ENCODE data around the gene RXFP4.

Gene RXFP4

DNA sequence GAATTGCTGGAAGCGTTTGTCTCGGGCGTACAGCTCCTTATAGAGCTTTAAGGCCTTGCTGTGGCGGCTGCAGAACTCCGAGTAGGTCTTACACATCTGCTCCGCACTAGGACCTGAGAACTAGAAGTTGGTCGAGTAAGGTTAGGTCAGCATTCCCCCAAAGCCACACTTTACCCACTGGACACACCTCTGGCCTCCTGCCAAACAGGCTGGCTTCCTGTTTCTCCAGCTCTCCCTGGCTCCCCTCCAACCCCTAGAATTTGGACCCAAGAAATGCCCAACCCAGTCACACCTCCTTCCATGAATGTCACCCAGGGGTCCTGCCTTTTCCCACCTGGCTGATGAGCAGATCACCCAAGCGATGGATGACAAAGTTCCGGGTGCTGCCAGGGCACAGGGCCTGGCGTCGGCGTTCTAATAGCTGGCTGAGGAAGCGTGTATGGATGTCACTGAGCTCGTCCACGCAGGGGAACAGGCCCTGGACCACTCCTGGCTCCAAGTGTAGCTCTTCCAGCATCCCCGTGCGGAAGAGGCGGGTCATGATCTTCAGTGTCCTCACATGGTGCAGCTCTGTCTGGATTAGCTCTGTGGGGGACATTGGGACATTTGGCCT, 21.3 kb downstream of the RXFP4 start:
- DNase-seq, result no peak

DNA sequence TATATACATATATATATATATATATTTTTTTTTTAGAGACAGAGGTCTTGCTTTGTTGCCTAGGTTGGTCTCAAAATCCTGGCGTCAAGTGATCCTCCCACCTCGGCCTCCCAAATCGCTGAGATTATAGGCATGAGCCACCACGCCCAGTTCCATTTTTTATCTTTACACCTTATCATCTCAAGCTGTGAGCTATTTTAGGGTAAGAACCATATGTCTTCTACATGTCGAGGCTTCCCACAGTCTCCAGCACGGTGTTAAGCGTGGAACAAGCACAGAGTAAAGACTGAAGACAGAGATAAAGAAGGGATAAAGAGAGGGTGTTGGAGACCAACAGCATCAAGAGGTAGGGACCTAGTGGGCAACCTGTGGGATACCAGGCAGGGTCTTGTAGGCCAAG, 22.8 kb downstream of the RXFP4 start:
- no peak for DNase-seq

DNA sequence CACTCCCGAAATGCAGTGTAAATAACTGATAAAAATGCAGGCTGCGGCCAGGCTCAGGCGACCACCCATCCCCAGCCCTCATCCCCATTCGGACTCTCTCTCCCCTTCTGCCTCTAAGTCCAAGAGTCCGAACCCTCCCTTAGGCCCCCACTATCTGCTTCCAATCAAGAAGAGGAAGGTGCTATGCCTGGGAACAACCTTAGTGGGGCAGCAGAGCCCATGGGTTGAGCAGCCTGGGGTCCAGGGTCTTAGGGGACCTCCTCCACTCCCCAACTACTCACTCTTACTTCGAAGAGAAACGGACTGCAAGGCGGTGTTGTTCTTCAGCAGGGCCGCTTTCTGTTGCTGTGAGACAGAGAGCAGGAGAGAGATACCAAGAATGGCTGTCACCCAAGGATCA, 24.7 kb downstream of the RXFP4 start:
- DNase-seq, result no peak

DNA sequence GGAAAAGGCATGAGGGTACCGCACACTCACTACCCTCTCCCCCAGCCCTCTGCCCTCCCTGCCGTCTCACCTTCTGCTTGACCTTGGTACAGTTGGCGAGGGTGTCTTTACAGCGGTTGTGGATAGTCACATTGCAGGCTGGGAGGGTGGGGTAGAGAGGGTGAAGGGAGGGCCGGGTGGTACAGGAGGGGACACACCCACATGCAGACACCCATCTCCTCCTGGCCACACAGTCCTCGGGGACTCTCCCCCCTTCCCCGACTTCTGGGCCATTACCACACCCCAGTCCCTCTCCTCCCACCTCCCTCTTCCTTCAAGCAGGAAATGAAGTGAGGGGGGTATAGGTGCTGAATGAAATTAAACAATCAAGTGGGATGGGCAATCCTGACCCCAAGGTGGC, 25.3 kb downstream of the RXFP4 start:
- no peak for DNase-seq

DNA sequence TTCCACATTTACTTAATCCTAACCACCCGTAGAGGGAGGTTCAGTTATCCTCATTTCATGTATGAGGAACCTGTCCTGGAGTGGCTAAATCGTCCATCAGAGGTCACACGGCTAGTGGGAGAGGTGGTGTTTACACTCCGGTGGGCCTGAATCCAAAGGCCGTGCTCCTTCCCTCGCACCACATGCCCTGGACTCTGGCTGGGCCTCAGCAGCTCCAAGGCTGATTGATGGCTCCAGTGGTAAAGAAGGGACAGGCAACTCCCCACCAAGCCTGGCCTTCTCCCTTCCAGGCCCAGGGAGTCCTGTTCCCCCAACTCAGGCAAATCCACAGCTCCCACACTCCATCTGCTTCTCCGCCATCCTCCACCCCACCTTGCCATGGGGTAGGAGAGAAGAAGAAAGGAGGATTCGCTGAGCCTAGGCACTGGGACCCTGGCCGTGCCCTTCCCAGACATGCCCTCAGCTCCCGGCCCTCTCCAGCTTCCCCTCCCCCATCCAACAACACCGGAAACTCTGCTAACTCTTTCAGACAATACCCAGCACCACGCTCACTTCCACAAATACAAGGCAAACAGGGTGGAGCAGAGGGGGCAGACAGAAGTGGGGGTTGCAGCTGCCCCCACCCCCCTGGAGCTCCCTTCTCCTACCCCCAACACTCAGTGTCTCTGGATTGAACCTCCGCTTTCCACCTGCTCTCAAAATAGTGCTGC, 26.1 kb downstream of the RXFP4 start:
- DNase-seq, result peak; percentile 25

DNA sequence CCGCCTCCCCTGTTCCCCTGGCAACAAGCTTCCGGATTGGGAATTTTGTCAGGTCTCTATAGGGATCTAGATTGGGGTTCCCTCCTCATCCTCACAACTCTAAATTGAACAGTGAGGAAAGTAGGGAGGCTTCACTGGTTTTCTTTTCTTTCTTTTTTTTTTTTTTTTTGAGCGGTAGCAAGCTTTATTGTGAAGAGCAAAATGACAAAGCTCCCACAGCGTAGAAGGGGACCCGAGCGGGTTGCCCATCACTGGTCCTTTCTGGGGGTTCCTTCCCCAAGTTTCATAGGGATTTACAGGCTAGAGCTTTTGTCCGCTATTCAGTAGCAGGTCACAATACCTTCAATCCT, 26.6 kb downstream of the RXFP4 start:
- no peak for DNase-seq

DNA sequence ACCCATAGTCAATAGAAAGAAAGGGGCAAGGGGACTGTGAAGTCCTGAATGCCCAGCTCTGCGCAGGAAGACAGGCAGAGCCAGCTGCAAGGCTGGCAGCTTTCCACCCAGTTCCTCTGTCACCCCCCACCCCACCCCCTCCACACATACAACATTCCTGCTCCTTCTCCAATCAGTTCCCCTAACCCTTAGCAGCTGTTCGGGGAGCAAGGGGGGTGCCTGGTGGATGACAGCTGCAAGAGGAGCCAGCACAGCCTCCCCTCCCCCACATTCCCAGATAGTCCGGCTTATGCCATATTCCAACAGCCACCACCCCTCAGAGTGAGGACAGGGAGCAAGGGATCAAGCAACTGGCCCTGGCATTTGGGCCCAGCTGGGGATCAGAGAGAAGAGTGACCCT, 27.2 kb downstream of the RXFP4 start:
- no peak for DNase-seq

DNA sequence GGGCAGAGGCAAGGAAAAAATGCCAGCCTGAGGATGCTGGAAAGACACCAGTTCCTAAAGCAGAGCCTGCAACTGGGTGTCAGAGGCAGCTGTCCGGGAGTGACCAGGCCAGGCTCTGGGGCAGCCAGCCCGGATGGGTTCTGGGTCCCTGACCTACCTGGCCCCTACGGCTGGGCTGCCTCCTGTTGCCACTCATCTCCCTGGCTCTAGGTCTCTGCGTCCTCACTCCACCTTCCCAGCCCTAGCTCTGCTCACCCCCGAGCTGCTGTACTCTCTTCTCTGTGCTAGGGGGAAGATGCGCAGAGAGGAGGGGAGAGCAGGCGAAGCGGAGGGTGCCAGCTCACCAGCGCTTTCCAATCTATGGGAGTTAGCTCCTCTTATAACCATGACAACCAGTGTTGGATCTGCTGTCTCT, 27.9 kb downstream of the RXFP4 start:
- no peak for DNase-seq

DNA sequence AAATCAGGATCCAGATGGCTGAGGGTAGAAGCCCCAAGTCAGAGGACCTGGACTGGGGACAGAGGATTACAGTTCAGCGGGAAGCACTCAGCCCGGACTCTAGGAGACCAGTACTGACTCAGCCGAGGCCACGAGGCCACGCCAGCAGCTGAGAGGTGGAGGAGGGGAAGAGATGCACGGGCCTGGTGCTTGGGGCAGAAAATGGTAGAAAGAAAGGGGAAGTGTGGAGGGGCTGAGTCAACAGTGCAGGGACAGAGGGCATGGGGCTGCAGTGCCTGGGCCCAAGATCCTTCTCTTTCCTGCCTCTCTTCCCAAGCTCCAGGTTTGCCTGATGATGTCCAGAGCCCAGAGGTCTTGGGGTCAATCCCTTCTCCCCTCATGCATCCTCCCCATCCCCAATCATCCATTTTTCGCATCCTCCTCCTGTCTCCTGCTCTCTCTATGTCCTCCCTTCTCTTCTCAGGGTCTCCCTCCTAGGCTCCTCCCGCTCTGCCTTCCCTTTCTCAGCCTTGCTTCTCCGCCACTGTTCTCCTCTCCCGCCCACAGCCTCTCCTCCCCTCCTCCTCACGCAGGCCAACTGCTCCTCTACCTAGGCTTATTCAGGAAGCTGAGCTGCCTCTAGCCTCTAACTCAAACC, 29.2 kb downstream of the RXFP4 start:
- peak; percentile 72 for DNase-seq

DNA sequence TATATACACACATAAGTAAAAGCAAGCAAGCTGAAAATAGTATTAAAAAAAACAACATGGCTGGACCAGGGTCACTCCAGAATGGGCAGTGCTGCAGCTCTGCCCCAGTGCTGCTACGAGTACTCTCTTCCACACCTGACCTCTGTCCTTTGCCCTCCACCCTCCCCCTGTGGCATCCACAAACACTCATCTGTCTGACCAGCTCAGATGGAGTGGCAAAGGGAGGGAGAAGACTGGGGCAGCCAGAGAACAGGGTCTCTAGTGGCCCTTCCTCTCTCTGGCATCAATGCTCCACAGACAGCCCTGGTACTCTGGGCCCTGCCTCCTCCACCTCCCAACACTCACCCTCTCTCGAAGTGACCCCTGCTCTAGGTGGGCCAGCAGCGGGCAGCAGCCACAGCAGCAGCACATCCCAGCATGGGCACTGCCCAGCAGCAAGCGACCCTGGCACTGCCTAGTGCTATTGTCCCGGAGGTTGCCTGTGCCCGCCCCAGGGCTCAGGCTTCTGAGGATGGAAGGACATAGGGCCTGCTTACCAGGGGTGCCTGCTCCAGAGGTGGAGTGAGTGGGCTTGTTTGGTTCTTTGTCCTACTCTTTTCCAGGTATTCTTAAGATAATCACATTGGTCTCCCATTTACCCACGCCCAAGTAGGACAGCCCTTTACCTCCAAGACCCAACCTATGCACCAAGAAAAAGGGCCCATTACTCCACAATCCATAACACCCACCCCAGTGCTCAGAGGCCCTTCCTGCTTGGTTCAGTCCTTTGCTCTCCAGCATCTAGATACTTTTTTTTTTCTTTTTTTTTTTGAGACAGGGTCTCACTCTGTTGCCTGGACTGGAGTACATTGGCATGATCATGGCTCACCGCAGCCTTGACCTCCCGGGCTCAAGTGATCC, 30.7 kb downstream of the RXFP4 start:
- DNase-seq, result no peak

DNA sequence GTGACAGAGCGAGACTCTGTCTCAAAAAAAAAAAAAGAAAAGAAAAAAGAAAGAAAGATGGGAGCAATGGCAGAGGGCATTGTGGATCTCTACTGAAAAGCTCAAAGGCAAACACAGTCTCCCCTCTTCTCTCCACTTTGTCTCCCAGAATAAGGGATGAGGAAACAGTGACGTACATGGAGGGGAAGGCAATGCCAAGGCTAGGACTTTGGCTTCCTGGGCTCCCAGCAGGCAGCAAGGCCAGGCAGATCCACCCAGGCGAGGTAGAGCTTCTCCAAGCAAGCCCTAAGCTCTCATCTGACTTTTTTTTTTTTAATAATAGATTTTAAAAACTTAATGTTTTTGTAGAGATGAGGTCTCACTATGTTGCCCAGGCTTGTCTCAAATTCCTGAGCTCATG, 32.3 kb downstream of the RXFP4 start:
- DNase-seq, result no peak

DNA sequence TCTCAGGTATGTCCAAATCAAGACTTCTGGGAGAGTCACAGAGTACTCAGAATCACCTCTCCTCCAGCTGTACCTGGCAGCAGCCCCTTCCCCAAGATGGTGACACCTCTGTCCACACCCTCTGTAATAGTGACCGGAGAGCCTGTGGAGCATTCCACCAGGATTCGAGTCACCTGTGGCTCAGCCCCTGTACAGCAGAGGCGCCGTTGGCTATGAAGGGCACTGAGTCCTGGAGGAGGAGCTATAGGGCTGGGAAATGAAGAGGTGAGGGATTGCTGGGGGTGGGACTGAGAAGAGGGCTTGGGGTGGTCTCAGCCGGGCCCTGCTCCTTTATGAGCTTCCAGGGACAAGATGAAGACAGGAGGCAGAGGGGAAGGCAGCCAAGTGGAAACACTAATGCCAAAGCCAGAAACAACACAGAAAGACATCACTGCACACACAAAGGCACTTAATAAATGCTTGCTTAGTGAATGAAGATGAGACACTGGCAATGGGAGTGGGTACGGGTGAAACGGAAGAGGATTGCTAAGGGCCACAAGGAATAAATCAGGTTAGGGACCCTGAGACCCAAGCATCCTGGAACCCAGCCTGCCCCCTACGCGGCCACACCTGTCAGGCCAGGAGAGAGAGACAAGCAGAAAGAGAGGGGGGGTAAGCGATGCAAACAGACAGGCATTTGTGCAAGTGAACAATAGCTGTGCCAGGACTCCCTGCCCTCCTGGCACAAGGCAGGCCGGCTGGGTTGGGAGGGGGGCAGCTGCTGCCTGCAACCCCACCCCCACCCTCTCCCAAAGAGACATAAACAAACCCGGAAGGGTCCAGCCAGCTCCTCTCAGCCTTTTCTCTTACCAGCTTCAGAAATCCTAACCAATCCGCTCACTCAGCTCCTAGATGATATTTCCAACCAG, 33.0 kb downstream of the RXFP4 start:
- no peak for DNase-seq

DNA sequence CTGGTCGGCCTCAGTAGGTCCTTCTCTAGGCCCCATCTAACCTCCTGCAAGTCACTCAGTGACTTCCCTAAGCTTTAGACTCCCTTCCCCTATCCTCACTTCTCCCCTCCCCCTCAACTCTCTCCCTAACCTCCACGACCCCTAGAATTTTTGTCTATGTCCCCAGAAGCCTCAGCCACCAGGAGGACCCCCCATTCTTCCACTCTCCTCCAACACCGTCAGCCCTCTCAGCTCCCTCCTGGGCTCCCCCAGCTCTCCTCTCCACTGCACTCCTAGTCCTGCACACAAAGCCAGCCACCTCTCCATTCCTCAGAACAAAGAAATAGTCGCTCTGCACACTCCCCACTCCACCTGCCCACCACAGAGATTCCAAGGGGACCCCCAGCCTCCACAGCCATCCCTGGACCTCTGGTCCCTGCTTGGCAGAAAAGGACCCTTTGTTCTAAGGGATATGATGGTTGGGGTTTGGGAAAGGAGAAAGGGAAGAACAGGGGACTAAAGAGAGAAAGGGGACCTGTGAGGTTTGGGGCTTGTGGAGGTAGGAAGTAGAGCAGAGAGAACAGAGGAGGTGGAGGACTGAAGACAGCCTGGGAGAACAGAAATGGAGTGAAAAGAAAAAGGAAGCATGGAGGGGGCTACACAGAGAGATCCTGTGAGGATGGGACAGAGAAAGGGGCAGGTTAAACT, 34.1 kb downstream of the RXFP4 start:
- DNase-seq, result no peak

DNA sequence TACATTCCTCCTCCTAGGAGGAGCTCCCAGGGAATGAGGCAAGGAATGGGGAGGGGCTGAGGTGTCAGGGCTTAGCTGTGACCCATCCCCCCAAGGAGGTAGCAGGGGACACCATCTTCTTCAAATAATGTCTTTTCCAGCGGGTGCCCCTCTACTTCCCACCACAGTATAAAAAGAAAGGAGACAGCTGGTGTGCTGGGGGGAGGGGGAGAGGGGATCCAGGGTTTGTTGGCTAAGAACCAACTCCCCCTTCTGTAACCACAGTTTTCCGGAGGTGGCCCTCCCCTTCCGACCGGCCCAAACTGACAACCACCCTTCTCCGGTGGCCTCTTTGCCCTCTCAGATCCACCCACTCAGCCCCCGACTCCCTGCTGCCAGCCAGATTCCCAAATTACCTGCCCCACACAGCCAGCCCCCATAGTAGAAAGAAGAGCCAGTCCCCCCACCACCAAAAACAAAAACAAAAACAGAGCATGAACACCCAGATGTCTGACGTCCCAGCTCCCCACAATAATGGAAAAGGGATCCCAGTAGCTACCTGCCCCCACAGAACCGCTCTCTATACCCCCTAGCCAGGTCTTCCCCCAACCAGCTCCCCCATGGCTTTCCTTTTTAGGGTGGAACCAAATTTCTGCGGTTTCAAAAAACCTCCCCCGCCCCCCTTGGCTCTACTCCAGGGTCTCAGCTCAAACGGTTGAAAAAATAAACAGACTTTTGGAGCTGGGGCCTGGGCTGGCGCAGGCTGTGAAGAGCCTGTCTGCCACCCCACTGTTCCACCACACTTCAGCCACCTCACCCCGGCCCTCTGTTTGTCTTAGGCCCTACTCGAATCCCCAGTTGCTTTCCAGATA, 34.8 kb downstream of the RXFP4 start:
- DNase-seq, result peak; percentile 46

DNA sequence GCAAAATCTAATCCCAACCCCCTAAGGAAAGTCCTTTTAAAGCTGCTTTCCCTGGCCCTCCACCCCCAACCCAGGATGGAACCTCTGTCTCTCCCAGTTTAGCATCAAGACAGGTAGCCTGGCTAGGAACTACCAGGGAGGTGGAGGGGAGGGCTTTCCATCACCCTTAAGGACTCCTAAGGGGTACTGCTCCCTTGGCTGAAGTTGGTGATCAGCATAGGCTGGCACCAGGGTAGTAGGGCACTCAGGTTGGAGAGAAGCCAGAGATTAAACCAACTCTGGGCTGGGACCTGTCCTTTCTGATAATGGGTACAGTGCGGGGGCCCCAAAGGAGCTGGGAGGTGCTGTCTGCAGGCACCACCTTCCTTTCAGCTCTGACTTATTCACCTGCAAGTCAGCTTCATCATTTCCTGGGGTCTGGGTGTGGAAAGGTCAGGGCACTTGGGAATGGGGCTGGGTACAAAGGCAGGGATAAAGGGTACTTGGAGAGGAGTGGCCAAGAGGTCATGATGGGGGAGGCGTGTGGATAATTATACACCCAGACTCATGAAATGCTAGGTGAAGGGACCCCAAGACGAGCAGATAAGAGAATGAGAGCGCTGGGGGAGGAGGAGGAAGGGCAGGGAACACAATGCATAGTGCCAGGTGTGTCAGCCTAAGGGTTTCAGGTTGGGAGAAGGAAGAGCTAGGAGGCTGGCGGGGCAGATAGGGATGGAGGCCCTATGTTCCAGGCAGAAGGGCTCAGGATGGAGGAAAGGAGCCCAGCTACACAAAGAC, 35.7 kb downstream of the RXFP4 start:
- DNase-seq, result no peak

DNA sequence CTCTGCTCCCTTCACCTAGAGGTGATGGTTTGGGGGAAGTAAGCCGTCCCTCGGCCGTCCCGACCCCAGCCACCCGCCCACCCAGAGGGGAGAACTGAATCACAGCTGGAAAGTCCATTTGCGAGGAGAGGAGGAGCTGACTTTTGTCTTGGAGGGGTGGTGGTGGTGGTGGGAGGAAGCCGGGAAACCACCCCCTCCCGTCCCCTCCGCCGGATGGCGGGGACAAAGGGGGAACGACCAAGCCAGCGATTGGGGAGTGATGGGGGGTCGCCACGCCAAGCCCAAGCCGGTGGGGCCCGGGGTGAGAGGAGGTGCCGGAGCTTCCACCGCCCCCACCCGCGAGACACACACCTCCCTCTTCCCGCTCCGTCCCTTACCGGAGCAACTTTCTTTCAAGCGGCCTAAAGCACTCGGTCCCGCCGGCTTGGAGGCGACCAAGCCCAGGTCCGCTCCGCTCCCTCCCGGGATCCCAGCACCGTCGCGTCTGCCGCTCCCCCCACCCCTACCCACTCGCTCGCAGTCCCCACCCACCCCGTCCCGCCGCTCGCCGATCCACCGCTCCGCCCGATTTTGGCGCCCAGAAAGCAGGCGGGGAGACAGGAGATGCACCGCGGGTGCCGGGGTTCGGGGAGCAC, 36.4 kb downstream of the RXFP4 start:
- peak; percentile 27 for DNase-seq

DNA sequence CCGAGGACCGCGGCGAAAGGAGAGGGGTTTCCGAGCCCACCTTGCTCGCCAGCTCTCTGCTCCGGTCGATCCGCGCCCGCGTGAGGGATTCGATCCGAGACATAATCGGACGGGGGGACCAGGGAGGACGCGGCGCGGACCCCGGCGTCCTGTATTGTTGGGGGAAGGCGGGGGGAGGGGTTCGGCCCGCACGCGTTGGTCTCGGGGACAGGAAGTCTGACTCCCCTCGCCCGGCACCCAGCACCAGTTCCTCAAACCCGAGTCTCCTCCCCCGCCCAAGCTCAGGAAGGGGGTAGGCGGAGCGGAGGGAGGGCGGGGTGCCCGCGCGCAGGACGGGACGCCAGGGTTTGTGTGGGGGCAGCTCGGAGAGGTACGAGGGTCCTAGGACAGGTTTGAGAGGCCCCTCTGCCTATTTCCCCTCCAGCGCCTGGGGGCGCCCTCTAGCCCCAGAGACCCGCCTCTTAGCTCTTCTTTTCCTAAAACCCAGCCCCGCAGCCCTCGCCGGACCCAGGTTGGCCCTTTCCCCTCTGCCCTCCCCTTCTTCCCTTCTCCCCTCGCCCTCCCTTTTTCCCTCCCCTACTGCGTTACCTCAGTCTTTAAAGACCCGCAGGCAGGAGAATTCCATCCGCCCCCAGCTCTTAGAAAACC, 37.0 kb downstream of the RXFP4 start, which contains the start of gene ARHGEF2:
Gene ARHGEF2 (minus strand): TSS at position 223 of the 648 bp plus-strand sequence. CDS start 120 bp downstream, at position 103.
- peak; percentile 84 for DNase-seq

DNA sequence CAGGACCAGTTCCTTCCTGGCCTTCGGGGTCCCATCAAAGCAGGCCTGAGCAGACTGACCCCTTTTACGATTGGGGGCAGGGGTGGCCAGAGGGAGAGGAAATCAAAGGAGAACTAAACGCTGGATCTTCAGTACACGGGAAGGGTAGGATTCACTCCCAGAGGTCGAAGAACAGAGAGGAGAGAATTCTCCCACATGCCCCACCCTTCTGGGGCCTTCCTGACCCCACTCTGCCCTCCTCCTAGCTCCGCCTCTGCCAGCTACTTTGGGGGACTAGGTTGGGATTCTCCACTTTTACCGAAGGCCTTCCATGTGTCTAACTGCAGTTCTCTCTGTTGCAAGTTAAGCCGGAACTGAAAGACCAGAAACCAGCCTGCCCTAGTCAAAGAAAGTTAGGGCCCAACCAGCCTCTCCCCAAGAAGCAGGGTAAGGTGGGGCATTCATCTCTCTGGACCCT, 37.6 kb downstream of the RXFP4 start:
- DNase-seq, result no peak

All from CD4-positive, alpha-beta T cell treated with Interferon gamma for 1 hour (primary cell).